GM04504 (cell line): Measurements from ENCODE around the gene ZNF534.
"Not testable (repeated sequence)": the region's sequence is repeated elsewhere in the genome, so short reads cannot be mapped to it uniquely, and the experiment has no call there.

Experiments used
- DNase-seq: peaks from one replicate; pipeline ENCODE4 v3.0.0-alpha.2; 2012; ENCODE audit warnings: low read depth

The ZNF534 gene

DNA sequence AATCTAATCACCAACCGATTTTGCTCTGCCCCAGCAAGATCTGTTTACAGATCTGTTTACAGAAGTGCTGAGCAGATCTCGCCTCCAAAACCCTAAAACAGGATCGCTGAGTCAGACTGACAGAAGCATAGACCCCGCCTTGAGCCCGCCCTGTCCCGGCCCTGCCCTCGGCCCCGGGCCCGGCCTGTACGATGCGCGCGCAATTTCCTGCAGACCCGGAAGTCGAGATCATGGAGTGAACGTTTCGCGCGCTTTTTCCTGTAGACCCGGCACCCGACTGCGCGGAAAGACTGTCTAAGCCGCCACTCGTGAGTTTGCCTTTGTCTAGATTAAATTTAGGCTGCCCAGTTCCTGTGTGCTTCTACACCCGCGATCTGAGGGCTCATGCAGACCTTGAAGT lies at the start of gene ZNF534:
Gene ZNF534 (plus strand): TSS at position 212 of the 400 bp plus-strand sequence. CDS start 2,327 bp downstream, outside the sequence.
- DNase-seq = no peak

GRCh38 chr19:52391135-52391534 lies 37.8 kb upstream of the ZNF534 start:
- no peak for DNase-seq

GRCh38 chr19:52397310-52398080 lies 31.5 kb upstream of the ZNF534 start, which contains the start of gene ZNF528:
TSS of gene ZNF528 (plus strand) at chr19:52397849. CDS start at chr19:52402014, 4,165 bp downstream.
- DNase-seq = peak; percentile 88

- DNase-seq = no peak
These were observed 30.9 kb upstream of the ZNF534 start for GRCh38 chr19:52398081-52398441.

DNA sequence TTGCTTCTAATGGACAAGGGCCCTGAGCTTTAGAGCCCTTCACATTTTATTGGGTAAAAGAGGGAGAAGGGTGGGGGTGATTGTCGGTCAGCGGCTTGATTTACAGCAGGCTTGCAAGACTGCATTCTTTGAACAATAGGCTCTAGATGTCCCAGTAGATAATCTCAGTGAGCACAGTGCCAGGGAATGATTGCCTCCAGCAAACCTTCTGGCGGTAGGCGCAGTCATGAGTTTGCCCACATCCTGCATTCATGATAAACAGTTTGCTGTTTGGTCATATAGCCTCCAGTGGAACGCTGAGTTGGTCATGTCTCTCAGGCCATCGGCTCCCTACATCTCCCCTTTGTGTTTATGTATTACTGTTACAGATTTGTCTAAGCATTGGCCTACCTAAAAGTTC lies 18.7 kb upstream of the ZNF534 start:
- no peak for DNase-seq

GRCh38 chr19:52415711-52416110 lies 13.2 kb upstream of the ZNF534 start:
- no peak for DNase-seq

GRCh38 chr19:52442179-52442578 lies 13.2 kb downstream of the ZNF534 start:
- no peak for DNase-seq

DNA sequence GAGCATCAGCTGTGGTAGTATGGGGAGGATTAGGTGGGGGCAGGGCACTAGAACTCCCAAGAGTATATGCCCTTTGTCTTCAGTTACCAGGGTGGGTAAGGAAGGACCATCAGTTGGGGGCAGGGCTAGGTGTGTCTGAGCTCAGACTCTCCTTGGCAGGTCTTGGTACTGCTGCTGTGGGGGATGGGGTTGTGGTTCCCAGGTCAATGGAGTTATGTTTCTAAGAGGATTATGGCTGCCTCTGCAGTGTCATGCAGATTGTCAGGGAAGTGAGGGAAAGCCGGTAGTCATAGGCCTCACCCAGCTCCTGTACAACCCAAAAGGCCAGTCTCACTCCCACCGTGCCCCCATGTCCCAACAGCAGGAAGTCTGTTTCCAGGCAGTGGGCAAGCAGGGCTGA lies 15.6 kb downstream of the ZNF534 start:
- no peak for DNase-seq

- no peak for DNase-seq
These were observed 22.3 kb downstream of the ZNF534 start for GRCh38 chr19:52451241-52451640.

- DNase-seq = peak; percentile 56
These were observed 24.6 kb downstream of the ZNF534 start, which contains the start of gene ZNF578 for GRCh38 chr19:52453324-52454094. TSS of gene ZNF578 (plus strand) at chr19:52453553. CDS start at chr19:52501846, 48,293 bp downstream.

GRCh38 chr19:52464798-52465470 lies 36.0 kb downstream of the ZNF534 start:
- DNase-seq = no peak

DNA sequence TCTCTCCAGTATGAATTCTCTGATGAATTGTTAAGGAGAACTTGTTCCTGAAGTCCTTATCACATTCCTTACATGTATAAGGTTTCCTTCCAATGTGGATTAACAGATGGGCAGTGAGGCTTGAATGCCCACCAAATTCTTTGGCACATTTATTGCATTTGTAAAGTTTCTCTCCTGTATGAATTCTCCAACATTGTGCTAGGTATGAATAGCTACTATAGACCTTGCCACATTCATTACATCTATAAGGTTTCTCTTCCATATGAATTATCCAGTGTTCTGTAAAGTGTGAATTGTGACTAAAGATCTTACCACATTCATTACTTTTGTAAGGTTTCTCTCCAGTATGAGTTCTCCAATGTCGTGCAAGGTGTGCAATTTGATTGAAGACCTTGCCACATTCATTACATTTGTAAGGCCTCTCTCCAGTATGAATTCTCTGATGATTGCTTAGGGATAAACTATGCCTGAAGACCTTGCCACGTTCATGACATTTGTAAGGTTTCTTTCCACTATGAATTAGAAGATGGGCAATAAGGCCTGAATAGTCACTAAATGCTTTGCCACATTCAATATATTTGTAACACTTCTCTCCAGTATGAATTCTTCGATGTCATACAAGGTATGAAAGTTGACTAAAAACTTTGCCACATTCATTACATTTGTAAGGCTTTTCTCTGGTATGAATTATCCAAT lies 44.9 kb downstream of the ZNF534 start:
- no peak for DNase-seq

DNA sequence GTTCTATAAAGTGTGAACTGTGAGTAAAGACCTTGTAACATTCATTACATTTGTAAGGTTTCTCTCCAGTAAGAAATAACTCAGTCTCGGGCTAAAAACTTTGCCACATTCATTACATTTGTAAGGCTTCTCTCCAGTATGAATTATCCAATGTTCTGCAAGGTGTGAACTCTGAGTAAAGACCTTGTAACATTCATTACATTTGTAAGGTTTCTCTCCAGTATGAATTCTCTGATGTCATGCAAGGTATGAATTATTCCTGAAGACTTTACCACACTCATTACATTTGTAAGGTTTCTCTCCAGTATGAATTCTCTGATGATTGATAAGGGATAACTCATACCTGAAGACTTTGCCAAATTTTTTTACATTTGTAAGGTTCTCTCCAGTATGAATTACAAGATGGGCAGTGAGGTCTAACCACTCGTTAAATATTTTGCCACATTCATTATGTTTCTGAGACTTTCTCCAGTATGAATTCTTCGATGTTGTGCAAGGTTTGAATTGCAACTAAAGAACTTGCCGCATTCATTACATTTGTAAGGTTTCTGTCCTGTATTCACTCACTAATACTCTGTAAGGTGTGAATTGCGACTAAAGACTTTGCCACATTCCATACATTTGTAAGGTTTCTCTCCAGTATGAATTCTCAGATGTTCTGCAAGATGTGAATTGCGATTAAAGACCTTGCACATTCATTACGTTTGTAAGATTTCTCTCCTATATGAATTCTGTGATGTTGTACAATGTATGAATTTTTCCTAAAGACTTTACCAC lies 45.6 kb downstream of the ZNF534 start:
- no peak for DNase-seq

DNA sequence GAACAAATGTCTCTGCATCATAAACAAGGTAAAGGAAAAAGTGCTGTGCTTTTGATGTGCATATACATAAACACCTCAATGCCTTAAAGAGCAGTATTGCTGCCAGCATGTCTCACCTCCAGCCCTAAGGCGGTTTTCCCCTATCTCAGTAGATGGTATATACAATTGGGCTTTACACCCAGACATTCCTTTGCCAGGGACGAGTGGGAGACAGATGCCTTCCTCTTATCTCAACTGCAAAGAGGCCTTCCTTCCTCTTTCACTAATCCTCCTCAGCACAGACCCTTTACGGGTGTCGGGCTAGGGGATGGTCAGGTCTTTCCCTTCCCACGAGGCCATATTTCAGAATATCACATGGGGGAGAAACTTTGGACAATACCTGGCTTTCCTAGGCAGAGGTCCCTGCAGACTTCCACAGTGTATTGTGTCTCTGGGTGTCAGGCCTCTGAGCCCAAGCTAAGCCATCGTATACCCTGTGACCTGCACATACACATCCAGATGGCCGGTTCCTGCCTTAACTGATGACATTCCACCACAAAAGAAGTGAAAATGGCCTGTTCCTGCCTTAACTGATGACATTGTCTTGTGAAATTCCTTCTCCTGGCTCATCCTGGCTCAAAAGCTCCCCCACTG lies 55.3 kb downstream of the ZNF534 start:
- DNase-seq = not testable (repeated sequence)

DNA sequence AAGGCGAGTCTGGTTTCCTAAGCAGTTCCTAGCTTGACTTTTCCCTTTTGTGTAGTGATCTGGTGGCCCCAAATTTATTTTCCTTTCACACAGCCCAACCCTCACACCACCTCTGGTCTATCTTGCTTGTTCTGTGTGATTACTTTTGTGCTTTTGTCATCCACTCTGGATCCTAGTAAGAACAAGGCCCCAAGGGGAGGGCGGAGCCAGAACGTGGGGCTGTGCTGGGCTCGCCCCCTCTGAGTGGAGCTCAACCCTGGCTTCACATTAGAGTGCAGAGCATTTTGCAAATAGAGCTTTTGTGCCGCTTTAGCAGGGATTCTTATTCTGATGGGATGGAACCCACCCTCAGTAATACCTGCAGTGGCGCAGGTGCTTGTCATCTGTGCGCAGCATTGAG lies 56.1 kb downstream of the ZNF534 start:
- DNase-seq = not testable (repeated sequence)

- DNase-seq = not testable (repeated sequence)
These were observed 56.8 kb downstream of the ZNF534 start for GRCh38 chr19:52485561-52486240.

DNA sequence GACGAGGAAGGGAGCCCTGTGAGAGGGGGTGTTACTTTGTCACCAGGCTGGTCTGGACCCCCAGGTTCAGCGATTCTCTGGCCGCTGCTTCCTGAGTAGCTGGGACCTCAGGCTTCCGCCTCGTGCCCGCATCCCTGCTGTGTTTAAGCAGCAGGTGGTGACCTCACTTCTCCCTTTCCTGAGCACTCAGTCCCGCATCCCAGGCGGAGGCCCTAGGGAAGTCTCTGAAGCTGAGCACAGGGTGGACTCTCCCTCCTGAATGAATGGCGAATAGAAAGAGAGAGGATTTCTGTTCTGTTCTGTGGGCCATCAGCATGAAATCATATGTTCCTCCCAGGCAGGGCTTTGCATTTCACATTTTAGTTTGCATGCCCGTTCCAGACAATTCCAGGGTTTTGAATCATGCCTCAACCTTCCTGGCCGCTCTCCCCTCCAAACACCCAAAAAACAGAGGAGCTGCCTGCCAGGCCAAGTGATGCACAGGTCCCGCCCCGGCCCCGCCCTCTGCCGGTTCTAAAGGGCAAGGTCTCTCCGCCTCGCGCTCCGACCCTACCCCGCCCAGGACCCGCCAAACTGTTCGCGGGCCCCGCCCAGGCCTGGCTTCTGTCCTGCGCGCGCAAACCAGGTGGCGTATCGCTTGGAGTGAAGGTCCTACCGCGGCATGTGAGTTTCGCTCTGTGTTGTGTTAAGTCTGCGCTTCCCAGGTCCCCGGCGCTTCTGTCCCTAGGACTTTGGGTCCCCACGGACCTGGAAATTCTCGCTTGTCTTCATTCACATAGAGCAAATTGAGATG lies 63.4 kb downstream of the ZNF534 start:
- no peak for DNase-seq

- DNase-seq = no peak
These were observed 64.1 kb downstream of the ZNF534 start for GRCh38 chr19:52492994-52493470.

GRCh38 chr19:52494518-52494917 lies 65.6 kb downstream of the ZNF534 start:
- DNase-seq = no peak
